Nephron progenitor cell (in vitro differentiated cells): ENCODE results near the gene ASB1.

Source experiments
- DNase-seq: peaks from one replicate; pipeline ENCODE4 v3.0.0; 2021
- H3K27ac Mint-ChIP-seq: 2 replicates; pipeline ENCODE4 v1.8.0; 2021; ENCODE audit warnings: mild to moderate bottlenecking, moderate library complexity, mixed read lengths
- H3K27me3 Mint-ChIP-seq: 2 replicates; pipeline ENCODE4 v1.8.0; 2021; ENCODE audit warnings: mild to moderate bottlenecking, low read depth, mixed read lengths; ENCODE audit not compliant: poor library complexity
- H3K36me3 Mint-ChIP-seq: 2 replicates; pipeline ENCODE4 v1.8.0; 2021; ENCODE audit warnings: low read depth, mixed read lengths
- H3K4me1 Mint-ChIP-seq: 2 replicates; pipeline ENCODE4 v1.8.0; 2021; ENCODE audit warnings: mixed read lengths
- H3K4me3 Mint-ChIP-seq: 2 replicates; pipeline ENCODE4 v1.8.0; 2021; ENCODE audit warnings: mild to moderate bottlenecking, moderate library complexity, mixed read lengths
- H3K9me3 Mint-ChIP-seq: 2 replicates; pipeline ENCODE4 v1.8.0; 2021; ENCODE audit warnings: mild to moderate bottlenecking, moderate library complexity, mixed read lengths
- TF ChIP-seq, protein P1 (sequence below): fragments of 200-600 bp; sonication (generic); IDR thresholded peaks from 2 replicates; pipeline ENCODE4 v1.5.0; 2021; ENCODE audit warnings: antibody characterized with exemption

Gene ASB1

DNA sequence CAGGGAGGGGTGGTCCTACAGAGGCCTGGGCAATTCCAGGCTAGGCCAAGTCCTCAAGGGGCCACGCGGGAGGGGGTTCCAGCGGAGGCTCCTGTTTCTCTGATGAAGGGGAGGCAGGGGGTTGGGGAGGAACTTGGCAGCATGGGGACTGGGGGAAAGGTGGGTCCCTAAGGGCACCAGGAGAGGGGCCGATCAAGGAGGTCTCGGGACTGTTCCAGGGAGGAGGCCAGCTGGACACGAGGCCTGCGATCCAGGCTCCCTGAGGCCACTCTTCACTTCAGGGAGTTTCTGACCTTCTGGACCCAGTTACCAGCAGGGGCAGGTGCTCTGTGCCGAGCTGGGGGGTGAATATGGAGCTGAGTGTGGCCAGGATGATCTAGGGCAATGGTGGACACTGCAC is 71.5 kb downstream of the ASB1 start:
- H3K9me3 Mint-ChIP-seq, result no peaks in the 10 kb centered on the region
- H3K27me3 Mint-ChIP-seq, result peaks cover 8% of the 10 kb centered on the region
- H3K4me1 Mint-ChIP-seq, result peaks cover 65% of the 10 kb centered on the region
- H3K4me3 Mint-ChIP-seq, result no peak overlapping the region
- TF ChIP-seq, protein P1, sequence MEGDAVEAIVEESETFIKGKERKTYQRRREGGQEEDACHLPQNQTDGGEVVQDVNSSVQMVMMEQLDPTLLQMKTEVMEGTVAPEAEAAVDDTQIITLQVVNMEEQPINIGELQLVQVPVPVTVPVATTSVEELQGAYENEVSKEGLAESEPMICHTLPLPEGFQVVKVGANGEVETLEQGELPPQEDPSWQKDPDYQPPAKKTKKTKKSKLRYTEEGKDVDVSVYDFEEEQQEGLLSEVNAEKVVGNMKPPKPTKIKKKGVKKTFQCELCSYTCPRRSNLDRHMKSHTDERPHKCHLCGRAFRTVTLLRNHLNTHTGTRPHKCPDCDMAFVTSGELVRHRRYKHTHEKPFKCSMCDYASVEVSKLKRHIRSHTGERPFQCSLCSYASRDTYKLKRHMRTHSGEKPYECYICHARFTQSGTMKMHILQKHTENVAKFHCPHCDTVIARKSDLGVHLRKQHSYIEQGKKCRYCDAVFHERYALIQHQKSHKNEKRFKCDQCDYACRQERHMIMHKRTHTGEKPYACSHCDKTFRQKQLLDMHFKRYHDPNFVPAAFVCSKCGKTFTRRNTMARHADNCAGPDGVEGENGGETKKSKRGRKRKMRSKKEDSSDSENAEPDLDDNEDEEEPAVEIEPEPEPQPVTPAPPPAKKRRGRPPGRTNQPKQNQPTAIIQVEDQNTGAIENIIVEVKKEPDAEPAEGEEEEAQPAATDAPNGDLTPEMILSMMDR, result no peak
- no peaks in the 10 kb centered on the region for H3K36me3 Mint-ChIP-seq
- H3K27ac Mint-ChIP-seq, result no peak overlapping the region
- no peak for DNase-seq

- H3K27ac Mint-ChIP-seq, result peak overlapping the region; percentile 19
- DNase-seq, result no peak
- TF ChIP-seq, protein P1, result no peak
- no peak overlapping the region for H3K4me3 Mint-ChIP-seq
- no peaks in the 10 kb centered on the region for H3K9me3 Mint-ChIP-seq
- peaks cover 8% of the 10 kb centered on the region for H3K27me3 Mint-ChIP-seq
- H3K4me1 Mint-ChIP-seq, result peaks cover 65% of the 10 kb centered on the region
- no peaks in the 10 kb centered on the region for H3K36me3 Mint-ChIP-seq
Observed at GRCh38 chr2:238498691-238499295, 72.1 kb downstream of the ASB1 start.

DNA sequence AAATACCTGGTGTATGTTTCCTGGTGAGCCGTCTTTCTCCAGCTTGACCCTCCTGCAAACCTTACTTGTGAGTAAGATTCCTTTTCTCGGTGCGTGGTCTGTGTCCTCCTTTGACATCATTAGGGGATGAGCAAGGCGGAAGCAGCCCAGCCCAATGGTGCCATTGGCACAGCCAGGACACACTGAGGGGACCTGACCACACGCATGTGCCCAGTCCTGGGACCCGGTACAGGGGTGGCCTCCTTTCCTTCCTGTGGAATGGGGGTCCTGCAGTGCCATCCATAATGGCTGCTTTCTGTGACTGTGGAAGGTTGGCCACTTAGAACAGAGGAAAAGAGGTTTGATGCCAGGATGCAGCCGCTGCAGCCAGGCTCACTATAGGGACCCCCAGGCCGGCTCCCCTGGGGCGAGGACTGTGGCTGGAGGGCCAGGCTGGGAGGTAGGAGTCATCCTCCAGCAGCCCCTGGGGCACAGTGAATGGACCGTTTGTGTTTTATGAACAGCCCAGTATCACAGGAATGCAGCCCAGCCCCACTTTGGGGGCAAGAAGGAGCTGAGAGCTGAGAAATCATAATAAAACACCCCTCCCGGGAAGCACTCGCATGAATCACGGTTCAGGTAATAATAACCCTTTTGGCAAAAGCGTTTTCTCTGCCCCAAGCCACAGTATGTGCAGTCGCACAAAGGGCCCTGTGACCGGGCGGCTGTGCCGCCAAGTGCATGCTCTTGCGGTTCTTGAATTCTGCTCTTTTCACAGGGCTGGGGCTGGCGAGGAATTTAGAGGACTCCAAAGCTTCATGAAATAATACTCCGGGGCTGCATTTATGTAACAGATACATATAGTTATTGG is 73.2 kb downstream of the ASB1 start:
- H3K4me1 Mint-ChIP-seq, result peaks cover 60% of the 10 kb centered on the region
- no peak overlapping the region for H3K4me3 Mint-ChIP-seq
- TF ChIP-seq, protein P1, result no peak
- no peak for DNase-seq
- no peaks in the 10 kb centered on the region for H3K9me3 Mint-ChIP-seq
- H3K27ac Mint-ChIP-seq, result peak overlapping the region; percentile 28
- H3K36me3 Mint-ChIP-seq, result no peaks in the 10 kb centered on the region
- peaks cover 8% of the 10 kb centered on the region for H3K27me3 Mint-ChIP-seq

GRCh38 chr2:238501311-238501710 is 74.6 kb downstream of the ASB1 start:
- H3K36me3 Mint-ChIP-seq, result peaks cover 7% of the 10 kb centered on the region

More at GRCh38 chr2:238501311-238501710, 74.6 kb downstream of the ASB1 start:
- no peak overlapping the region for H3K4me3 Mint-ChIP-seq
- DNase-seq, result no peak
- peaks cover 8% of the 10 kb centered on the region for H3K27me3 Mint-ChIP-seq
- TF ChIP-seq, protein P1, result no peak
- H3K9me3 Mint-ChIP-seq, result peaks cover 10% of the 10 kb centered on the region
- peaks cover 58% of the 10 kb centered on the region for H3K4me1 Mint-ChIP-seq
- H3K27ac Mint-ChIP-seq, result no peak overlapping the region
